D721Med (cell line): ENCODE results near the gene ACTR5.
"Not testable (repeated sequence)": the region's sequence is repeated elsewhere in the genome, so short reads cannot be mapped to it uniquely, and the experiment has no call there.

ENCODE experiments used
- DNase-seq: peaks from one replicate; pipeline ENCODE4 v3.0.0; 2011; ENCODE audit warnings: low spot score; ENCODE audit not compliant: insufficient read length
- FAIRE-seq: peaks from 2 replicates; lab custom pipeline; 2011; peaks lifted over from hg19 to GRCh38; lab: Jason Lieb, UNC
- TF ChIP-seq, protein P1 (sequence below): IDR thresholded peaks from 2 replicates; pipeline ENCODE4 v1.5.1; 2012; ENCODE audit warnings: mild to moderate bottlenecking, control low read depth; ENCODE audit not compliant: insufficient read depth; ENCODE audit errors: missing control alignments

ACTR5 gene

DNA sequence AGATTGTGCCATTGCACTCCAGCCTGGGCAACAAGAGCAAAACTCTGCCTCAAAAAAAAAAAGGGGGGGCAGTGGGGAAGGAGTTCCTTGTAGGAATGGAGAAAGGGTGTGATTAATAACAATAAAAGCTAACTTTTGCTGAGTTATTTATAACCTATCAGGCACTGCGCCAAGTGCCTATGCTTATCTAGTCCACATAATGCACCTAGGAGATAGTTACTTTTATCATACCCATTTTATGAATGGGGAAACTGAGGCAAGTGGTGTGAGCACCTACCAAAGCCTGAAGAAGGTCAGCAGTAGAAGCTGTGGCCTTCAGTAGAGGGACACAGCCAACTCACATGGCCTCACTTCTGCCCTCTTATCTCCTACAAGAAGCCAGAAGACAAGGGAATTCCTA, 43.7 kb downstream of the ACTR5 start:
- no peak for FAIRE-seq

DNA sequence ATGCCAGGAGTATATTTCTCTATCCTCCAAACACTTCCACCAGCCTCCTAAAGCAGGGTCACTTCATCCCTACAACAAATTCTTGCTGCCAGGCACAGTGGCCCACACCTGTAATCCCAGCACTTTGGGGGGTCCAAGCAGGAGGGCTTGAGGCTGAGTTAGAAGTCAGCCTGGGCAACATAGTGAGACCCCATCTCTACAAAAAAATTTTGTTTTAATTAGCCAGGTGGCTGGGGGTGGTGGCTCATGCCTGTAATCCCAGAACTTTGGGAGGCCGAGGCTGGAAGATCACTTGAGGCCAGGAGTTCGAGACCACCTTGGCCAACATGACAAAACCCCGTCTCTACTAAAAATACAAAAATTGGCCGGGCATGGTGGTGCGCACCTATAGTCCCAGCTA, 45.8 kb downstream of the ACTR5 start:
- FAIRE-seq, DNase-seq: not testable (repeated sequence)

More for the DNA sequence above, 43.7 kb downstream of the ACTR5 start:
- TF ChIP-seq, protein P1, sequence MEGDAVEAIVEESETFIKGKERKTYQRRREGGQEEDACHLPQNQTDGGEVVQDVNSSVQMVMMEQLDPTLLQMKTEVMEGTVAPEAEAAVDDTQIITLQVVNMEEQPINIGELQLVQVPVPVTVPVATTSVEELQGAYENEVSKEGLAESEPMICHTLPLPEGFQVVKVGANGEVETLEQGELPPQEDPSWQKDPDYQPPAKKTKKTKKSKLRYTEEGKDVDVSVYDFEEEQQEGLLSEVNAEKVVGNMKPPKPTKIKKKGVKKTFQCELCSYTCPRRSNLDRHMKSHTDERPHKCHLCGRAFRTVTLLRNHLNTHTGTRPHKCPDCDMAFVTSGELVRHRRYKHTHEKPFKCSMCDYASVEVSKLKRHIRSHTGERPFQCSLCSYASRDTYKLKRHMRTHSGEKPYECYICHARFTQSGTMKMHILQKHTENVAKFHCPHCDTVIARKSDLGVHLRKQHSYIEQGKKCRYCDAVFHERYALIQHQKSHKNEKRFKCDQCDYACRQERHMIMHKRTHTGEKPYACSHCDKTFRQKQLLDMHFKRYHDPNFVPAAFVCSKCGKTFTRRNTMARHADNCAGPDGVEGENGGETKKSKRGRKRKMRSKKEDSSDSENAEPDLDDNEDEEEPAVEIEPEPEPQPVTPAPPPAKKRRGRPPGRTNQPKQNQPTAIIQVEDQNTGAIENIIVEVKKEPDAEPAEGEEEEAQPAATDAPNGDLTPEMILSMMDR = no peak
- DNase-seq = no peak

DNA sequence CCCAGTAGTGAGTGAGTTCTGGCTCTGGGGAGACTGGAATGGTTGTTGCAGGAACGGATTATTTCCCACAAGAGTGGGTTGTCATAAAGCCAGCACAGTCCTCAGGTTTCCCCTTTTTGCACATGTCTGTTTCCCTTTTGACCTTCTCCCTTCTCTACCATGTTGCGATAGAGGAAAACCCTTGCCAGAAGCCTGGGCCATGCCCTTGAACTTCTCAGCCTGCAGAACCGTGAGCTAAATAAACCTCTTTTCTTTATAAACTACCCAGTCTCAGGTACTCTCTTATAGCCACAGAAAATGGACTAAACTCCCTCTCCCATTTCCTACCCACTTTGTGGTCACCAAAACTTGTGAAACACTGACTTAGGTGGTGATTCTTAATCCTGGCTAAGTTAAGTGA, 50.0 kb downstream of the ACTR5 start:
- TF ChIP-seq, protein P1 = no peak
- no peak for FAIRE-seq
- DNase-seq = no peak

DNA sequence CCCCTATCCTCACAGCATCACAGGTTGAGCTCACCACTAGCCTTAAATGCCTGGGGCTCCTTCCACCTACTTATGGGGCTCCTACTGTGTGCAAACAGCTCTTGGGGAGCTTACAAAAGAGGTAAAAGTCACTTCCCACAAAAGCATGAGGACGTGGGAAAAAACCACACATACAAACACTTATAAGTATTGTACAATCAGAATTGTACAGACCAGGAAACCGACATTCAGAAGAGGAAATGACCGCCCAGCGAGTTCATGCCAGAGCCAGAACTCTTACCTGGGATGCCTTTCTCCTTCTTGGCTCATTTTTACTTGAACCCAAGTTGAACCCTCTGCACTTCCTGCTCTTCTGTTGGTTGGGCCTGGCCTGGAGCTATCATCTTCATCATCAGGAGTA, 50.9 kb downstream of the ACTR5 start:
- DNase-seq = no peak
- FAIRE-seq = no peak
- TF ChIP-seq, protein P1 = no peak

DNA sequence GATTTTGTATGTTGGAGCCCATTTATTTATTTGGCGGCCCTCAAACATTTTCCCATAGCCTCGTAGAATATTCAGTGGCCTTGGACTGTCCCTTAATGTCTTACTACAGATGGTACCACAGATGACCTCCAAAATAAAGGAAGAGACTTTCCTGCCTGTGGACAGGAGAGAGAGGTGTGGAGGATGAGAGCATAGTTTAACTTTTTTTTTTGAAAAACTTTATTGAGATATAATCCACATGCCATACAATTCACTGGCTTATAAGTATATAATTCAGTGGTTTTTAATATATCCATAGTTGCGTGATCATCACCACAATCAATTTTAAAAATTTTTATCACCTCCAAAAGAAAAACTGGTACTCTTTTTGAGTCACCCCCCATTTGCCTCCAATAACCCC, 52.6 kb downstream of the ACTR5 start:
- DNase-seq (no peak), FAIRE-seq (no peak)
- TF ChIP-seq, protein P1 = no peak

DNA sequence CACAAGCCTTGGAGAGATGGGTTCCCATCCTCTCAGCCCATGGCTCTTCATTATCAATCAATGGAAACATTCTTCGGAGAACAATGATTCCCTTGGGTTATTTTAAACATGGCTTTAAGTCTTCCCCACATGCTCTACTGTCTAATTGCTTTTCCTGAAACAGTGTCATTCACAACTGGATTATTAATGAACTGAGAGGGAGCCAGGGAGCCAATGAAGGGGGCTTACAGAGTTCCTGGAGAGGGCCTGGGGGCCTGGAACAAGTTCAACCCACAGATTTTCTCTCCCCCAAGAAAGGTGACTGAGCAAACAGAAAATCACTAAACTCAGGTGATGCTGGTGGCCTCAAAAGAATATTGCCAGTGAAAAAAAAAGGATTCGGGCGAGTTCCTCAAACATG, 56.0 kb downstream of the ACTR5 start:
- TF ChIP-seq, protein P1 = no peak
- no peak for FAIRE-seq

DNA sequence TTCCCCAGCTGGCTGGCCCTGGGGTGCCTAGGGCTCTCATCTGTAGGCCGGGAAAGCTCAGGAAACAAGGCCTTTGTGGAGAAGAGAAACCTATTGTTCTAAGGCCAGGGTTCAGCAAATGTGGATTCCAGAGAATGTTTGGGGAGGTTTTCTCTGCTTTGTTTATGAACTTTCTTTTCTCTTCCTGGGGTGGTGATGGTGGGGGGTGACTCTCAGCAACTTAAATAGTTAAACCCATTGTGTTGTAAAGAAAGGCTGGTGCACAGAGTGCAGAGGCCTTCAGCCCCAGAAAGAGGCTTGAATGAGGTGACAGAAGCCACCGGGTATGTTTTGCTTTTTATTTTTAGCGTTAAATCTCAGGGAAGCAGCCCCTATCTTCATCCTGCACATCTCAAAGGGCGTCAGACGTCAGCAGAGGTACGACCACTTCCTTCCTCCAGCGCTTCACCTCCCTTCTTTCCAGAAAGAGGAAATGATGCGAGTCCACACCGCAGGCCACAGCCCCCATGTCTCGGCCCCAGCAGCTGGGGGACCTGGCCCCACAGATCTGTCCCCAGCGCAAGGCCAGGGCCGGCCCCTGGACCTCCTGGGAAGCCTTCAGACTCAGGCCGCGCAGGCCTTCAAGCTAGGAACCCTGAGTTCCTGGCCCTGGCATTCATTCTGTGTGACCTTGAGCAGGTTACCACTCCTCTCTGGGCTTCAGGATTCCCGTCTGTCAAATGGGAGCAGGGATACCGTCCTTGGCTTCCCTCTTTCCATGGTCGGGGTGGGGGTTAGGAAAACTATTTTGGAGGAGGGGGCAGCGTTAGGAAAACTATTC, 56.6 kb downstream of the ACTR5 start:
- DNase-seq = no peak
- FAIRE-seq = no peak
- TF ChIP-seq, protein P1 = no peak

More for the DNA sequence above, 56.0 kb downstream of the ACTR5 start:
- DNase-seq = no peak
